Thyroid gland (tissue), 4 donors: ENCODE data around the gene GOLGA1.

Experiments
- POLR2A ChIP-seq, 2 donors: fragments of 450-650 bp; IDR thresholded peaks; one replicate each; pipeline ENCODE4 v1.6.1; 2017; ENCODE audit warnings: antibody characterized with exemption in 2 of 2, mild to moderate bottlenecking in 2 of 2, moderate library complexity in 1 of 2
- TF ChIP-seq, protein P1 (sequence below), 6 experiments: fragments of 200-600 bp in 3 of 6; fragments of 450-650 bp in 3 of 6; sonication (generic) in 3 of 6; IDR thresholded peaks; one replicate each; pipeline ENCODE4 v1.5.1; 2016 to 2019; ENCODE audit warnings: antibody characterized with exemption in 6 of 6, mild to moderate bottlenecking in 2 of 6, inconsistent platforms in 1 of 6, moderate library complexity in 1 of 6

DNA sequence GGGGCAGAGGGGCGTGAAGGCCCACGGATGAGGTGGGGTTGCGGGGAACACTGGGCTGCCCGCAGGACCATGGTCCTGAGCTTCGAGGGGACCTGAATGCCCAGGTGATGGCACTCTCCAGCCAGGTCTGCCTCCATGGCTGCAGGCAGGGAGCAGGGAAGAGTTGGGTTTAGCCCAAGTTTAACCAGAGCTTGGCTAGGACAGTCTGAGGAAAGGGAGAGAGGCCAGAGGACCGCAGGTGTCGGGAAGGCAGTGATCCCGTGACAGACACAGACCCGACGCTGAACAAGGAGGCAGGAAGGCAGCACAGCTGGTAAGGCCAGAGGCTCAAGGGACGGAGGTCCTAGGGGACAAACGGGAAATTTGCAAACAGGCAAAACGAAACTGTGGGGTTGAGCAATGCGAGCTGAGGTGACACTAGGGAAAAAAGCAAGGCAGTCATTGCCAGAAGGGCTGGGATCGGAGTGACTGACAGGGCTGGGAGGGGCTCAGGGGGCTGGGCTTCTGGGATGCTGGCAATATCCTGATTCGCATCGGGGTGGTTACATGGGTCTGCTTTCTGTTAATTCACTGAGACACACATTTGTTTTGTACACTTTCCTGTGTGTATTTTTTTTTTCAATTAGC lies 53.9 kb downstream of the GOLGA1 start:
- TF ChIP-seq, protein P1, sequence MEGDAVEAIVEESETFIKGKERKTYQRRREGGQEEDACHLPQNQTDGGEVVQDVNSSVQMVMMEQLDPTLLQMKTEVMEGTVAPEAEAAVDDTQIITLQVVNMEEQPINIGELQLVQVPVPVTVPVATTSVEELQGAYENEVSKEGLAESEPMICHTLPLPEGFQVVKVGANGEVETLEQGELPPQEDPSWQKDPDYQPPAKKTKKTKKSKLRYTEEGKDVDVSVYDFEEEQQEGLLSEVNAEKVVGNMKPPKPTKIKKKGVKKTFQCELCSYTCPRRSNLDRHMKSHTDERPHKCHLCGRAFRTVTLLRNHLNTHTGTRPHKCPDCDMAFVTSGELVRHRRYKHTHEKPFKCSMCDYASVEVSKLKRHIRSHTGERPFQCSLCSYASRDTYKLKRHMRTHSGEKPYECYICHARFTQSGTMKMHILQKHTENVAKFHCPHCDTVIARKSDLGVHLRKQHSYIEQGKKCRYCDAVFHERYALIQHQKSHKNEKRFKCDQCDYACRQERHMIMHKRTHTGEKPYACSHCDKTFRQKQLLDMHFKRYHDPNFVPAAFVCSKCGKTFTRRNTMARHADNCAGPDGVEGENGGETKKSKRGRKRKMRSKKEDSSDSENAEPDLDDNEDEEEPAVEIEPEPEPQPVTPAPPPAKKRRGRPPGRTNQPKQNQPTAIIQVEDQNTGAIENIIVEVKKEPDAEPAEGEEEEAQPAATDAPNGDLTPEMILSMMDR (IDR thresholded peaks at IDR 0.05), result no peak
- TF ChIP-seq POLR2A (IDR thresholded peaks at IDR 0.05), result no peak
